EH (cell line): ENCODE results near the gene LRRC4C.

Experiments
- DNase-seq: peaks from one replicate; pipeline ENCODE4 v3.0.0-alpha.2; 2015; ENCODE audit warnings: low read depth

The LRRC4C gene

DNA sequence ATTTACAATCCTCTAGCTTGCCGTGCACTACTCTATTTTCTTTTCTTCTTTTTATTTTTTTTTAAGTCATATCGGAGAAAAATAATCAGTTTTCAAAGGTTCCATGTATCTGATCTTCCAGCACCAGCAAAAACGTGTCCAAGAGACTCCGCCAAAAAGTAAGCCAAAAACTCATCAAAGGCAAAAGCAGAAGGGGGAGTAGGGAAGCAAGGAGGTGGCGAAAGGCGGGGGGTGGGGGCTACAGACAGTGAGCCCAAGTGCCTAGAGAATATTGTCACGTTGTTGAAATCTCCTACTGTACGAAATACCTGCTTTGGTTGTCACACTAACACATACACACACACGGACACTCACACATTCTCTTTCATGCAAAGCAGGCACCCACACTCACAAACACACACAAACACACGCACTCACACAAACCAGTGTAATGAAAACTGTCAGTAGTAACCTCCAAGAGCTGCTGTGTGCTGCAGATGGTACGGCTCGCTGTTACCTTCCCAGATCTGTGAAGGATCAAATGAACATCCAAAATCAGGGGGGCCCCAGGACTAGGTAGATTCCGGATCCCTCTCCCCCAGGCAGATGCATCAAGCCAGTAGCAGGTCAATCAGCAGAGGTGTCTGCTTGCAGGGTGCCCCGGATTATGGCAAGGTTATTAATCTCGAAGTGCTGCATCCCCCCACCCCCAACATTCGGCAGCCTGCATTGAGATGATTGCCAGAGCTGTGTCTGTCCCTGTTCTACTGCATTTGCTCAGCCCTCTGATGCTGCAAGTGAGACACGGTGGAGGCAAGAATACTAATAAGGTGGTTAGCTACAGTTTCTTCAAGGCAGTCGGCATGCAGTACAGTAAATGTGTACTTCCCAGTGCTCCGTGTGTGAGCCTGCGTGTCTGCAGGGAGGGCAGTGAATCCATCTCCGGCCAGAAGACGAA, at the start of gene LRRC4C:
Gene LRRC4C (minus strand): TSS at position 188 of the 937 bp plus-strand sequence.
- DNase-seq = no peak

GRCh38 chr11:41508121-41508520, 48.7 kb upstream of the LRRC4C start:
- DNase-seq = no peak

DNA sequence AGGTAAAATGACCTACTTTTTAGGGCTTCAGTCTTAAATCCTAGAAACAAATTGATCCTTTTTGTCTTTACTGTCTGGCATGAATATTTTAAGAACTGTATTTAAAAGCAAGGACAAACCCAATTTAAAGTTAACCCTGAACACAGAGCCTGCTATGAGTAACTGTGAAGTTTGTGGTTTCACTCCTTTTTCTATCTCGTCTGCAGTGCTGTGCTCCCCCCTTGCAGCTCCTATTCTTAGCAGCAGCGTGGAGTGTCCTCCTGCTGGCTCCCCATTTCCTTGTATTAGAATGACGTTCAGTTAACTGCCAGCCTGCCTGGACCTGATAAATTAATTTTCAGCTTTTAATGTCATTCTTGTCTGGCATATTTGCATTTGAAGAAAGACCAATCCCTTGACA, 40.0 kb upstream of the LRRC4C start:
- no peak for DNase-seq

DNA sequence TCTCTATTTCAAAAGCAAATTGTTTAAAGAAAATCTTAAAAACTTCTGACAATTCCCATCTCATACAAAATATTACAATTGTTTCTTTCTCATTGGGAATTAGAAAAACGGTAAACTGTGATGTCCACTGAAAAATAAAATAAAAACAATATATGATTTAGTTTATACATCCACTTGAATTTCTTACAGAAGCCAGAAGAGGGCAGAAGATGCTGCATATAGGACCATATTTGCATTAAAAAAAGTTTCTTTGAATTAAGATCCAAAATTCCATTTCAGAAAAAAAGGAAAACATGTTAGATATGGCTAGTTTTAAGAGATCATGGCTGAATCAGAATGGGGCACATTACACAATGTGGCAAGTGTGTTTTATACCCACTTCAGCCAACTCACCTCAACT, 39.3 kb upstream of the LRRC4C start:
- DNase-seq = peak; percentile 26

DNA sequence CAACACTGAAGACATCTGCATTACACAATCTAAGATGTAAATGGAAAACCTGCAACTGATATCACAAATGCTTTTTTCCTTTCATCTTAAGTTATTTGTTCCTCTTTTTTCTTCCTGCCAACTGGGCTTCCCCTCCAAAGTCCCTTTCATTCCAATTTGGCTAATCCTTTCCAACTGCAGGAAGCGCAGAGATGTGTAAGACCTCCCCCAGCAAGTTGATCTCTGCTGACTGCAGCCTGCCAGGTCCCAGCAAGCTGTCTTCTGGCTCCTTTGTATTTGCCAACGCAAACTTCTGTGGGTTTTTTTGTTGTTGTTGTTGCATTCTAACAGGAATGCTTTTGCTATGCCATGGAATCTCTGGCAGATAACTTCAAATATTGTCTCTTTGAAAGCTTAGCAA, 38.5 kb upstream of the LRRC4C start:
- no peak for DNase-seq

DNA sequence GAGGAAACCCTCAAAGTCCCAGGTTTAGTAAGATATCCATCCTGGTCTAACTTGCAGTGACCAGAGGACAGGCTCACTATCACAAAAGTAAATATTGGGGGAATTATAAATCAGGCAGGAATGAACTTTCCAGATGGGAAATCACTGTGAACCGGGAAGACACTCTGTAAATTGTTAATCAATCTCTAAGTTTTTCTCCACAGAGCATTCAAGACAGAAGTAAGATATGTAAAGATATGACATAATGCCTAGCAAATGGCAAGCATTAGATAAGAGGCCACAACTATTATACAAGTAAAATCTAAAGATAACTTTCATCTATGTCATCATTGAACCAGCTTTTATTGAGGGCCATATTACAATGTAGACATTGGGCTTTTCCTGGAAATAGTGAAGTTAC, 35.3 kb upstream of the LRRC4C start:
- DNase-seq = no peak

GRCh38 chr11:41486424-41486823, 27.0 kb upstream of the LRRC4C start:
- no peak for DNase-seq

DNA sequence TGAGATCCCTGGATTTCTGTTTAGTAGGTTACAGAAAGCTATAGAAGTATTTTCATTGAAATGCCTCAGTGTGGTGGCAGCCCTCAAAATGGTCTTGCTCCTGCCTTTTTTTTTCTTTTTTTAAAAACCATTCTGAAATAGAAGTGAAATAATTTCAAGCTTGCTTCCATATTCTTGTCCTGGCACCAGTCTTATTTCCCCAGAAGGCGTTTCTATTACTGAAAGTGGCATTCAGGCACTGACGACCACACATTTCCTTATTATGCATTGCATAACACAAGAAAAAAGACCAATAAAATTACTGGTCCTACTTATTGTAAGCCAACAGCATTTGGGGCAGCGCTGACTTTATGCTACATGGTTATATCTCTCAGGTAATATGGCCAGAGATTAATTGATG, 24.5 kb upstream of the LRRC4C start:
- DNase-seq = no peak

- no peak for DNase-seq
These were observed 19.7 kb upstream of the LRRC4C start for GRCh38 chr11:41479179-41479578.

GRCh38 chr11:41461057-41461681, 1.7 kb upstream of the LRRC4C start:
- DNase-seq = peak; percentile 8

GRCh38 chr11:41458641-41459040, 811 bp downstream of the LRRC4C start:
- no peak for DNase-seq

- no peak for DNase-seq
These were observed 1.3 kb downstream of the LRRC4C start for GRCh38 chr11:41458154-41458553.

DNA sequence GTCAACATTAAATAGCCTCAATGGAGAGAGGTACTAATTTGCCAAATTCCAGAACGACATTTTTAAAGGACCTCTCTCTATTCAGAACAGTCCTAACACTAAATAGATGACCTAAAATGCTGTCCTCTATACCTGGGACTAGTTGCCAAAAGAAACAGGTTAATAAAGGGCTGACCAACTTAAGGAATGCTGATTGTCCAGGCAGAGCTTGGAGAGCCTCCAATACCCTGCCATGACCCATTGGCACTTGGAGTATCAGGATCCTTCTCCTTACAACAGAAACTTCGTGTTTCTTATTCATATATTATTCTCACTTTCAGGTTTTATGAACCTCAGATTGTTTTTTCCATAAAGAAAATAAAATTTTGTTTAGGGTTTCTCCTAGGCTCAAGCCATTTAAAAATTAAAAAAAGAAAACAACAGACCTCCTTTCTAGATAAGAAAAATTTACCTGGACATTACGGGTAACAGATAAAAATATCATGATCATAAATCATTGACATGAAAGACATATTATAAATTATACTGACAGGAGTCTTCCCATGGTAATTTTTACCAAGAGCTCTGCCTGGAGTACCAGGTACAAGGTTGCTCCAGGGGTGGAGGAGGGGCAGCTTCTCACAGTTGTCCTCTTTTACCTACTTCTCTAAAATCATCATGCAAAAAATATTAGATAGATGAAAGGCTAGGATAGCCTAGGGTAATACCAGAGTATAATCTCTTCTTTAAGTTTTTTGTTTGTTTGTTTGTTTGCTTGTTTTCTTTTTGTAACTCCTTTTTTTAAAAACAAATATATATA, 2.0 kb downstream of the LRRC4C start:
- no peak for DNase-seq

GRCh38 chr11:41456269-41456668, 3.2 kb downstream of the LRRC4C start:
- DNase-seq = no peak

GRCh38 chr11:41451011-41451410, 8.4 kb downstream of the LRRC4C start:
- DNase-seq = no peak

- DNase-seq = no peak
These were observed 9.9 kb downstream of the LRRC4C start for GRCh38 chr11:41449483-41450050.

DNA sequence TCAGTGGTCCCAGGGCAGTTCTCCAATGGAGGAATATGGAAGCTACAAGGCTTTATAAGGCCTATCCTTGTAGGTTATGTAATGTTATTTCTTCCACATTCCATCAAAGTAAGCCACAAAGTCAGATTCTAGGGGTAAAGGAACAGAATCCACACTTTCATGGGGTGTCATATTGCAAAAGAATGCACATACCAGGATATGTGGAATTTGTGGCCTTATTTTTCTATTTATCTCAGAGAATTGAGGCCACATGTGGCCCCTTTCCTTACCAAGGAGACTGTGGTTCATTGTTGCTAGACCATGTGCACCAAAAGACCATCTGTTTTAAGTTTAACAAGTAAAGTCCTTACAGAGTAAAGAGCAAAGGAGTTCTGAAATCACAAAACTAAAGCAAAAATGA, 12.9 kb downstream of the LRRC4C start:
- no peak for DNase-seq

GRCh38 chr11:41446107-41446506, 13.3 kb downstream of the LRRC4C start:
- no peak for DNase-seq

DNA sequence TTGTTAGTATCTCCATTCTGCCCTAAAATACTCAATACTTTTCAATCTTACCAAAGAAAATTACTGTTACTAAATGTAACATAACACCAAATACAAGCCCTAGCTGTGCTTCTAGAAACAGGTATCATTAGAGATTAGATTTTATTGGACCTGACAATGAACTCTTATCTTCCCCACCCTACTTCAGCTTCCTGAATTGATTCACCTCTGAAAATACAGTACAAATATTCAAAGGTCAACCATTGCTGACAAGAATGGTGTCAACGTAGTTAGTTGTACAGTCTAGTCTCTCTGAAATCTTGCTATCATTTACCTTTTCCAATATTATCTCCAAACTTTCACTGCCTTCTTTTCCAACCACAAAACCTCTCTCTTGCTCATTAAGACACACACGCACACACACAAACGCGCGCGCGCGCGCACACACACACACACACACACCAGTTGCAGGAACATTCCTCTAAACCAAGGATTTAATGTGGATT, 22.4 kb downstream of the LRRC4C start:
- DNase-seq = no peak

DNA sequence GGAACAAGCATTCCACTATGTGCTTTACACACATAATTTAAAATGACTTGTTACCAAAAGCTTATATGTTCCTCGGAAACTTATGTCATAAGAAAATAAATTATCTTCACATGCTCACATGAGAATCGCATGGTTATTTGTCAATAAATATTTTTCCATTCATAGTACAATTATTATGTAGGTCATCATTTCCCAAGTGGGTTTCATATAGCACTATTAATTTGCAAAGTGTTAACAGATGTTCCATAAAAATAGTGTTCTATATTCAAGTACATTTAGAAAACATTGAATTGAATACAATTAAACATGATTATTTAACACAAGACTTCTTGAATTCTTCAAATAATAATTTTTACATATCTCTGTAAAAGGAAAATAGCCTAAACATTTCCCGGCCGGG, 23.9 kb downstream of the LRRC4C start:
- no peak for DNase-seq

- DNase-seq = no peak
These were observed 27.7 kb downstream of the LRRC4C start for GRCh38 chr11:41431784-41432183.

GRCh38 chr11:41419901-41420300, 39.6 kb downstream of the LRRC4C start:
- DNase-seq = no peak
